ENCODE results near the gene TBCK.

- no peak for TF ChIP-seq CTCF (IDR thresholded peaks at IDR 0.05)
- TF ChIP-seq EZH2 (IDR thresholded peaks at IDR 0.05; ENCODE audit: borderline replicate concordance, insufficient read depth, low read depth, low read length, poor library complexity, severe bottlenecking), result no peak
Observed at GRCh38 chr4:106312377-106312776, 3.6 kb downstream of the TBCK start.

Data from B cell (primary cell).